Natural killer cell (primary cell): ENCODE data around the gene OR10H2. TPM values are rescaled to one million over a fixed set of nuclear protein-coding genes. Genes with fewer than 3 reads are reported as not detected.

Experiments used
- ATAC-seq, 3 donors: fragments of 150-1000 bp in 2 of 3; fragments of 200-7000 bp in 1 of 3; cut with Tn5 transposase; 1 replicate in 1 of 3; 2 replicates in 2 of 3; pipeline ENCODE4 v1.10.0; 2021; ENCODE audit warnings: mild to moderate bottlenecking in 2 of 3, moderate library complexity in 2 of 3
- DNase-seq, 2 donors: peaks; one replicate each; pipeline versions ENCODE4 v3.0.0 to v3.0.0-alpha.2; 2013 to 2021; ENCODE audit warnings: mixed read lengths in 1 of 2
- H3K27ac ChIP-seq: one replicate; pipeline ENCODE4 v1.5.1; 2013; ENCODE audit warnings: mild to moderate bottlenecking, low read length
- H3K27me3 ChIP-seq: one replicate; pipeline ENCODE4 v1.6.1; 2013; ENCODE audit warnings: low read length; ENCODE audit not compliant: control insufficient read depth, insufficient read depth
- H3K36me3 ChIP-seq: one replicate; pipeline ENCODE4 v1.6.1; 2013; ENCODE audit warnings: low read length; ENCODE audit not compliant: control insufficient read depth, insufficient read depth
- H3K4me1 ChIP-seq: one replicate; pipeline ENCODE4 v1.6.1; 2013; ENCODE audit warnings: low read length; ENCODE audit not compliant: control insufficient read depth, insufficient read depth
- H3K4me3 ChIP-seq: one replicate; pipeline ENCODE4 v1.5.1; 2013; ENCODE audit warnings: low read length
- H3K9me3 ChIP-seq: one replicate; pipeline ENCODE4 v1.6.1; 2013; ENCODE audit warnings: low read length; ENCODE audit not compliant: control insufficient read depth, insufficient read depth
- H3K27ac Mint-ChIP-seq, 2 donors: one replicate each; pipeline ENCODE4 v1.8.0; 2022; ENCODE audit warnings: mild to moderate bottlenecking in 2 of 2, mixed read lengths in 2 of 2, moderate library complexity in 1 of 2
- H3K27me3 Mint-ChIP-seq, 2 donors: one replicate each; pipeline ENCODE4 v1.8.0; 2022; ENCODE audit warnings: low read depth in 2 of 2, mixed read lengths in 2 of 2
- H3K36me3 Mint-ChIP-seq: one replicate; pipeline ENCODE4 v1.8.0; 2022; ENCODE audit warnings: mixed read lengths
- H3K4me1 Mint-ChIP-seq, 2 donors: one replicate each; pipeline ENCODE4 v1.8.0; 2022; ENCODE audit warnings: mixed read lengths in 2 of 2
- H3K4me3 Mint-ChIP-seq: one replicate; pipeline ENCODE4 v1.8.0; 2022; ENCODE audit warnings: mild to moderate bottlenecking, moderate library complexity, mixed read lengths
- H3K9me3 Mint-ChIP-seq, 2 donors: one replicate each; pipeline ENCODE4 v1.8.0; 2022; ENCODE audit warnings: mixed read lengths in 2 of 2
- WGBS: methylation state at CpG from one replicate; pipeline ENCODE4 v1.1.7; 2013; ENCODE audit warnings: missing lambda C conversion rate; ENCODE audit not compliant: insufficient coverage; 5-methylcytosine and 5-hydroxymethylcytosine counted together
- intact Hi-C: fragments of 100-400 bp; cut with micrococcal nuclease; formaldehyde crosslinking; loops from one replicate; pipeline ENCODE4 v1.14.2; 2022
- total RNA-seq, 4 donors: library from RNA; stranded (reverse); fragments of 120-200 nt in 1 of 4; gene quantifications; one replicate each; pipeline versions ENCODE4 v1.2.3 to v1.2.4, GENCODE V29; 2013 to 2022
- TF ChIP-seq, protein P1 (sequence below): fragments of 200-600 bp; IDR thresholded peaks from one replicate; pipeline ENCODE4 v1.8.0; 2022; ENCODE audit warnings: antibody characterized with exemption

Gene OR10H2
- total RNA-seq, 3 donors from 2014 or later (not counting 1 experiment from before 2014, with no cell fraction given) = not detected

DNA sequence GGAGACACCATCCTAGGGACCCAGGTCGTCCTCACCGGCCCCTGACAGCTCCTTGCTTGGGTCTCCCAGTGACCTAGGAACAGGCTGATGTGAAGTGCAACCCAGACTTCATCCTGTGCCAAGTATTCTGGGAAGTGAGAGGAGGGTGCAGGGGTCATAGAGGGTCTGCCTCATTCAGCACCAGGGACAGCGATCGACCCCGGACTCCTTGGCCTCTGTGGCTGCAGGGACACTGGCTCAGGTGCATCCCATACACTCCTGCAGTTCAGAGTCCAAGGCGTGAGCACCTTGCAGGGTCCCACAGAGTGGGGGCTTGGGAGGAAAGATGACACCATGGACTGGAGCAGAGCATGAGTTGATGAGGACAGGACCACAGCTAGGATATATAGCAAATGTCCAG lies 10.0 kb upstream of the OR10H2 start:
- WGBS = 21% methylated on average over 6 of the region's 6 CpGs
- H3K4me3 Mint-ChIP-seq = no peak overlapping the region
- Histone ChIP-seq H3K4me1 (no peaks in the 10 kb centered on the region), H3K4me3 (no peak overlapping the region), H3K9me3 (no peaks in the 10 kb centered on the region), H3K36me3 (no peaks in the 10 kb centered on the region), H3K27ac (no peak overlapping the region), H3K27me3 (no peaks in the 10 kb centered on the region)
- TF ChIP-seq, protein P1, sequence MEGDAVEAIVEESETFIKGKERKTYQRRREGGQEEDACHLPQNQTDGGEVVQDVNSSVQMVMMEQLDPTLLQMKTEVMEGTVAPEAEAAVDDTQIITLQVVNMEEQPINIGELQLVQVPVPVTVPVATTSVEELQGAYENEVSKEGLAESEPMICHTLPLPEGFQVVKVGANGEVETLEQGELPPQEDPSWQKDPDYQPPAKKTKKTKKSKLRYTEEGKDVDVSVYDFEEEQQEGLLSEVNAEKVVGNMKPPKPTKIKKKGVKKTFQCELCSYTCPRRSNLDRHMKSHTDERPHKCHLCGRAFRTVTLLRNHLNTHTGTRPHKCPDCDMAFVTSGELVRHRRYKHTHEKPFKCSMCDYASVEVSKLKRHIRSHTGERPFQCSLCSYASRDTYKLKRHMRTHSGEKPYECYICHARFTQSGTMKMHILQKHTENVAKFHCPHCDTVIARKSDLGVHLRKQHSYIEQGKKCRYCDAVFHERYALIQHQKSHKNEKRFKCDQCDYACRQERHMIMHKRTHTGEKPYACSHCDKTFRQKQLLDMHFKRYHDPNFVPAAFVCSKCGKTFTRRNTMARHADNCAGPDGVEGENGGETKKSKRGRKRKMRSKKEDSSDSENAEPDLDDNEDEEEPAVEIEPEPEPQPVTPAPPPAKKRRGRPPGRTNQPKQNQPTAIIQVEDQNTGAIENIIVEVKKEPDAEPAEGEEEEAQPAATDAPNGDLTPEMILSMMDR = no peak
- intact Hi-C loops = no loop called here
- no peak for DNase-seq
- H3K9me3 Mint-ChIP-seq = no peaks in the 10 kb centered on the region
- H3K4me1 Mint-ChIP-seq = no peaks in the 10 kb centered on the region
- no peak for ATAC-seq
- no peak overlapping the region for H3K27ac Mint-ChIP-seq
- H3K27me3 Mint-ChIP-seq = peaks cover 34 to 62% of the 10 kb centered on the region in 2 donors
- no peaks in the 10 kb centered on the region for H3K36me3 Mint-ChIP-seq

DNA sequence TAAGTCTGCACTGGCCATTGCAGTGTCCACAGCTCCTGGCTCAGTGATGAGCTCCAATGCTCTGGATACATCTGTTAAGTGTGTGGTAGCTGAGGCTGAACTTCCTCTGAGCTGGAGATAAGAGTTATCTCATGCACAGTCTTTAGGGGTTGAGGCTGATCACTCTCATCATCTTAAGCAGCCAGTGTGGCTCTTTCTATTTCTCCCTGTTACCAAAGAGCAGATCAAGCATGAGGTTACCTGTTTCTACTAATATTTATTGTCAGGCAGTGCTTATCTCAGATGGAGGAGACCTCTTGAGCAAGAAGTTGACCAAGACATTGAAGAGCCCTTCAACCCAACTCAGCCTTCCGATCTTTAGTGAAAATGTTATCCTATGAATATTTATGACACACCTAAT lies 6.6 kb upstream of the OR10H2 start:
- H3K4me3 Mint-ChIP-seq = no peak overlapping the region
- H3K27me3 Mint-ChIP-seq = peaks cover 46 to 76% of the 10 kb centered on the region in 2 donors
- Histone ChIP-seq H3K9me3 (no peaks in the 10 kb centered on the region), H3K4me3 (no peak overlapping the region), H3K27me3 (peaks cover 9% of the 10 kb centered on the region), H3K4me1 (no peaks in the 10 kb centered on the region), H3K36me3 (no peaks in the 10 kb centered on the region), H3K27ac (no peak overlapping the region)
- no peaks in the 10 kb centered on the region for H3K36me3 Mint-ChIP-seq
- DNase-seq (no peak), ATAC-seq (peak in 1 of 3 donors; percentile 82)
- intact Hi-C loops = no loop called here
- H3K27ac Mint-ChIP-seq = no peak overlapping the region
- no peaks in the 10 kb centered on the region for H3K9me3 Mint-ChIP-seq
- no CpG with 5 or more reads among the region's 1 CpG for WGBS
- H3K4me1 Mint-ChIP-seq = no peaks in the 10 kb centered on the region
- TF ChIP-seq, protein P1 = no peak

DNA sequence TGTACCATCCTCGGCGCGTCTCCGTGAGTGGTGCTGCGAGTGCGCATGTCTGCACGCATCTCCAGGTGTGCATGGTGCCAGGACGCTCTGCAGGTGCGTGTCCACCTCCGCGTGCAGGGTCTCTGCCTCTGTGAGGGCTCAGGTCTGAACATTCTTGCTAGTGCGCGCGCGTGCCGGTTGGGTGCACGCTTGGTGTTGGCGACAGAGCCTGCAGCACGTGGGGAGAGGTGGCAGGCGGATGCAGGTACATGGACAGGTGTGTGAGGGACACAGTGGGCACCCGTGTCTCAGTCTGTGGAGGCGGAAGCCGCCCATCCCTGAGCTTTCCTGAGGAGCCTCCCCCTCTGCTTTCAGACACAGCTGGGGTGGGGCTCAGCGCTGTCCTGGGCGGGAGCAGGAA lies 4.9 kb upstream of the OR10H2 start:
- TF ChIP-seq, protein P1 = no peak
- Histone ChIP-seq H3K36me3 (no peaks in the 10 kb centered on the region), H3K9me3 (no peaks in the 10 kb centered on the region), H3K4me3 (no peak overlapping the region), H3K4me1 (no peaks in the 10 kb centered on the region), H3K27ac (no peak overlapping the region), H3K27me3 (peaks cover 9% of the 10 kb centered on the region)
- no peaks in the 10 kb centered on the region for H3K9me3 Mint-ChIP-seq
- H3K27ac Mint-ChIP-seq = no peak overlapping the region
- no peak for ATAC-seq
- intact Hi-C loops = no loop called here
- 29% methylated on average over 25 of the region's 25 CpGs for WGBS
- H3K27me3 Mint-ChIP-seq = peaks cover 45 to 72% of the 10 kb centered on the region in 2 donors
- no peak overlapping the region for H3K4me3 Mint-ChIP-seq
- H3K36me3 Mint-ChIP-seq = no peaks in the 10 kb centered on the region
- H3K4me1 Mint-ChIP-seq = no peaks in the 10 kb centered on the region
- no peak for DNase-seq

DNA sequence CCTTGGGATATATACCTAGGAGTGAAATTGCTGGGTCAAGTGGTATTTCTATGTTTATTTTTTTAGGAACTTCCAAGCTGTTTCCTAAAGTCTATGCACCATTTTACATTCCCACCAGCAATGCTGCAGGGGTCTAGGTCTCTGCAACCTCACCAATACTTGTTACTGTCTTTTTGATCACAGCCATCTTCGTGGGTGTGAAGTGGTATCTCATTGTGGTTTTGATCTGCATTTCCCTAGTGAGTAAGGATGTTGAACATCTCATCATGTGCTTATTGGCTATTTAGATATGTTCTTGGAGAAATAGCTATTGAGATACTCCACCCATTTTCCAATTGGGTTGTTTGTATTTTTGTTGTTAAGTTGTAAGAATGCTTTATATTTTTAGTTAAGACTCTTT lies 2.7 kb downstream of the OR10H2 start:
- Mint-ChIP-seq H3K36me3 (no peaks in the 10 kb centered on the region), H3K27ac (peak overlapping the region in 1 of 2 donors; percentile 9), H3K27me3 (peaks cover 25 to 34% of the 10 kb centered on the region in 2 donors), H3K4me3 (peak overlapping the region; percentile 31), H3K4me1 (peaks cover 13 to 18% of the 10 kb centered on the region in 2 donors), H3K9me3 (no peaks in the 10 kb centered on the region)
- no peaks in the 10 kb centered on the region for H3K27me3 ChIP-seq
- H3K4me3 ChIP-seq = no peak overlapping the region
- H3K4me1 ChIP-seq = no peaks in the 10 kb centered on the region
- no peaks in the 10 kb centered on the region for H3K9me3 ChIP-seq
- TF ChIP-seq, protein P1 = no peak
- WGBS = 0% methylated on average over 1 of the region's 1 CpG
- no peak overlapping the region for H3K27ac ChIP-seq
- ATAC-seq (peak; percentile 46 to 88 (median 55)), DNase-seq (peak in 1 of 2 donors; percentile 7)
- no peaks in the 10 kb centered on the region for H3K36me3 ChIP-seq
- intact Hi-C loops = no loop called here
